CD4-positive, CD25-positive, alpha-beta regulatory T cell (primary cell): ENCODE results near the gene KIF1C. TPM values are rescaled to one million over a fixed set of nuclear protein-coding genes. Genes with fewer than 3 reads are reported as not detected.

Experiments
- ATAC-seq, 2 donors: fragments of 150-1000 bp; cut with Tn5 transposase; one replicate each; pipeline ENCODE4 v1.10.0; 2021; ENCODE audit warnings: low read depth in 2 of 2, moderate number of reproducible peaks in 2 of 2, moderate library complexity in 1 of 2
- DNase-seq, 3 donors: peaks; one replicate each; pipeline versions ENCODE4 v3.0.0 to v3.0.0-alpha.2; 2012 to 2022; ENCODE audit warnings: mixed read lengths in 1 of 3
- H3K27ac ChIP-seq: one replicate; pipeline ENCODE4 v1.7.0; 2013; ENCODE audit warnings: mild to moderate bottlenecking, low read length; ENCODE audit not compliant: insufficient read depth, poor library complexity, severe bottlenecking
- H3K27me3 ChIP-seq: one replicate; pipeline ENCODE4 v1.7.0; 2013; ENCODE audit warnings: low read length; ENCODE audit not compliant: control insufficient read depth, insufficient read depth
- H3K36me3 ChIP-seq: one replicate; pipeline ENCODE4 v1.7.0; 2013; ENCODE audit warnings: mild to moderate bottlenecking, low read length, moderate library complexity; ENCODE audit not compliant: control insufficient read depth, insufficient read depth
- H3K4me1 ChIP-seq: 2 replicates; pipeline ENCODE4 v1.7.0; 2013; ENCODE audit warnings: mild to moderate bottlenecking, low read length; ENCODE audit not compliant: insufficient read depth, control insufficient read depth, poor library complexity, severe bottlenecking
- H3K4me3 ChIP-seq: one replicate; pipeline ENCODE4 v1.7.0; 2013; ENCODE audit warnings: low read depth, mild to moderate bottlenecking, low read length, moderate library complexity
- H3K9me3 ChIP-seq, 2 experiments: 1 replicate in 1 of 2; 2 replicates in 1 of 2; pipeline ENCODE4 v1.7.0; 2013; ENCODE audit warnings: low read length in 2 of 2, mild to moderate bottlenecking in 1 of 2, moderate library complexity in 1 of 2; ENCODE audit not compliant: control insufficient read depth in 2 of 2
- H3K27ac Mint-ChIP-seq, 3 donors: one replicate each; pipeline ENCODE4 v1.8.0; 2020 to 2022; ENCODE audit warnings: mild to moderate bottlenecking in 3 of 3, mixed read lengths in 3 of 3, moderate library complexity in 2 of 3
- H3K27me3 Mint-ChIP-seq: one replicate; pipeline ENCODE4 v1.8.0; 2022; ENCODE audit warnings: mild to moderate bottlenecking, mixed read lengths
- H3K36me3 Mint-ChIP-seq: one replicate; pipeline ENCODE4 v1.8.0; 2020; ENCODE audit warnings: mixed read lengths
- H3K4me1 Mint-ChIP-seq, 4 donors: one replicate each; pipeline ENCODE4 v1.8.0; 2020 to 2022; ENCODE audit warnings: mixed read lengths in 4 of 4, mild to moderate bottlenecking in 1 of 4
- H3K4me3 Mint-ChIP-seq, 4 donors: one replicate each; pipeline ENCODE4 v1.8.0; 2020 to 2022; ENCODE audit warnings: mild to moderate bottlenecking in 4 of 4, mixed read lengths in 4 of 4, moderate library complexity in 3 of 4
- H3K9me3 Mint-ChIP-seq, 7 donors: one replicate each; pipeline ENCODE4 v1.8.0; 2020 to 2022; ENCODE audit warnings: mixed read lengths in 7 of 7, mild to moderate bottlenecking in 3 of 7, moderate library complexity in 2 of 7
- polyA plus RNA-seq, 4 donors: library from polyadenylated mRNA; unstranded; fragments of 300-500 nt; fragmentation: Illumina TruSeq; gene quantifications; one replicate each; pipeline ENCODE4 v1.2.3, GENCODE V29; 2021
- total RNA-seq: library from RNA; stranded (reverse); gene quantifications from one replicate; pipeline ENCODE4 v1.2.3, GENCODE V29; 2022

The KIF1C gene
- total and polyA plus RNA-seq, 5 donors from 2014 or later, result 2.6 to 22.9 (median 4.2) TPM

GRCh38 chr17:4951486-4951885 lies 46.3 kb upstream of the KIF1C start:
- no peak overlapping the region for H3K27ac ChIP-seq
- peaks cover 0 to 1% (median 0%) of the 10 kb centered on the region in 7 donors for H3K9me3 Mint-ChIP-seq
- no peak for ATAC-seq
- peaks cover 6% of the 10 kb centered on the region for H3K36me3 Mint-ChIP-seq
- peak overlapping the region; percentile 47 to 94 (median 86) for H3K4me3 Mint-ChIP-seq
- H3K4me1 ChIP-seq, result peaks cover 25% of the 10 kb centered on the region
- peaks cover 0 to 28% (median 12%) of the 10 kb centered on the region in 4 donors for H3K4me1 Mint-ChIP-seq
- H3K27me3 ChIP-seq, result no peaks in the 10 kb centered on the region
- peaks cover 4% of the 10 kb centered on the region for H3K27me3 Mint-ChIP-seq
- peak overlapping the region in 1 of 3 donors; percentile 66 for H3K27ac Mint-ChIP-seq
- no peak for DNase-seq
- no peak overlapping the region for H3K4me3 ChIP-seq
- peaks cover 6% of the 10 kb centered on the region for H3K36me3 ChIP-seq
- no peaks in the 10 kb centered on the region for H3K9me3 ChIP-seq

GRCh38 chr17:4953451-4953961 lies 44.2 kb upstream of the KIF1C start:
- no peak overlapping the region for H3K27ac ChIP-seq
- H3K4me3 Mint-ChIP-seq, result peak overlapping the region in 1 of 4 donors; percentile 63
- no peaks in the 10 kb centered on the region for H3K36me3 Mint-ChIP-seq

GRCh38 chr17:4955091-4955490 lies 42.7 kb upstream of the KIF1C start:
- Histone ChIP-seq H3K4me3 (no peak overlapping the region), H3K27me3 (no peaks in the 10 kb centered on the region), H3K4me1 (peaks cover 7% of the 10 kb centered on the region), H3K27ac (no peak overlapping the region), H3K9me3 (no peaks in the 10 kb centered on the region), H3K36me3 (peaks cover 13% of the 10 kb centered on the region)
- H3K36me3 Mint-ChIP-seq, result peaks cover 12% of the 10 kb centered on the region
- no peak overlapping the region for H3K27ac Mint-ChIP-seq
- no peaks in the 10 kb centered on the region for H3K27me3 Mint-ChIP-seq
- H3K4me1 Mint-ChIP-seq, result peaks cover 0 to 26% (median 10%) of the 10 kb centered on the region in 4 donors
- ATAC-seq, result no peak
- DNase-seq, result no peak
- no peak overlapping the region for H3K4me3 Mint-ChIP-seq
- H3K9me3 Mint-ChIP-seq, result no peaks in the 10 kb centered on the region

More at GRCh38 chr17:4953451-4953961, 44.2 kb upstream of the KIF1C start:
- H3K36me3 ChIP-seq, result no peaks in the 10 kb centered on the region
- no peak overlapping the region for H3K4me3 ChIP-seq
- no peaks in the 10 kb centered on the region for H3K27me3 ChIP-seq
- H3K4me1 ChIP-seq, result peaks cover 17% of the 10 kb centered on the region
- no peak for ATAC-seq
- H3K4me1 Mint-ChIP-seq, result peaks cover 0 to 26% (median 11%) of the 10 kb centered on the region in 4 donors
- H3K27ac Mint-ChIP-seq, result no peak overlapping the region
- H3K27me3 Mint-ChIP-seq, result peaks cover 3% of the 10 kb centered on the region
- DNase-seq, result no peak
- no peaks in the 10 kb centered on the region for H3K9me3 ChIP-seq
- no peaks in the 10 kb centered on the region for H3K9me3 Mint-ChIP-seq

- Mint-ChIP-seq H3K36me3 (peaks cover 12% of the 10 kb centered on the region), H3K4me3 (peak overlapping the region in 1 of 4 donors; percentile 51), H3K9me3 (no peaks in the 10 kb centered on the region), H3K27ac (peak overlapping the region in 1 of 3 donors; percentile 91), H3K4me1 (peaks cover 0 to 17% (median 7%) of the 10 kb centered on the region in 4 donors), H3K27me3 (no peaks in the 10 kb centered on the region)
- Histone ChIP-seq H3K4me3 (no peak overlapping the region), H3K4me1 (no peaks in the 10 kb centered on the region), H3K9me3 (no peaks in the 10 kb centered on the region), H3K36me3 (peaks cover 19% of the 10 kb centered on the region), H3K27me3 (no peaks in the 10 kb centered on the region), H3K27ac (no peak overlapping the region)
- ATAC-seq (no peak), DNase-seq (peak in 2 of 3 donors; percentile 30 to 58)
Observed at GRCh38 chr17:4956493-4957061, 41.2 kb upstream of the KIF1C start.

GRCh38 chr17:4958102-4958501 lies 39.6 kb upstream of the KIF1C start:
- no peak overlapping the region for H3K4me3 ChIP-seq
- Mint-ChIP-seq H3K27me3 (no peaks in the 10 kb centered on the region), H3K4me1 (peaks cover 0 to 14% (median 8%) of the 10 kb centered on the region in 4 donors), H3K9me3 (no peaks in the 10 kb centered on the region), H3K36me3 (peaks cover 12% of the 10 kb centered on the region), H3K4me3 (no peak overlapping the region), H3K27ac (no peak overlapping the region)
- DNase-seq (no peak), ATAC-seq (no peak)
- no peaks in the 10 kb centered on the region for H3K27me3 ChIP-seq
- peaks cover 19% of the 10 kb centered on the region for H3K36me3 ChIP-seq
- H3K27ac ChIP-seq, result no peak overlapping the region
- no peaks in the 10 kb centered on the region for H3K4me1 ChIP-seq
- H3K9me3 ChIP-seq, result no peaks in the 10 kb centered on the region

- H3K4me3 ChIP-seq, result no peak overlapping the region
- Mint-ChIP-seq H3K36me3 (peaks cover 12% of the 10 kb centered on the region), H3K4me1 (peaks cover 0 to 14% (median 8%) of the 10 kb centered on the region in 4 donors), H3K9me3 (no peaks in the 10 kb centered on the region), H3K27ac (no peak overlapping the region), H3K4me3 (no peak overlapping the region), H3K27me3 (no peaks in the 10 kb centered on the region)
- H3K27me3 ChIP-seq, result no peaks in the 10 kb centered on the region
- H3K27ac ChIP-seq, result no peak overlapping the region
- no peaks in the 10 kb centered on the region for H3K9me3 ChIP-seq
- H3K4me1 ChIP-seq, result no peaks in the 10 kb centered on the region
- peaks cover 19% of the 10 kb centered on the region for H3K36me3 ChIP-seq
- DNase-seq, result no peak
- ATAC-seq, result no peak
Observed at GRCh38 chr17:4959261-4959965, 38.3 kb upstream of the KIF1C start.

GRCh38 chr17:4960279-4960922 lies 37.3 kb upstream of the KIF1C start:
- Histone ChIP-seq H3K4me1 (no peaks in the 10 kb centered on the region), H3K4me3 (no peak overlapping the region), H3K9me3 (no peaks in the 10 kb centered on the region), H3K27me3 (no peaks in the 10 kb centered on the region), H3K27ac (no peak overlapping the region), H3K36me3 (peaks cover 19% of the 10 kb centered on the region)
- Mint-ChIP-seq H3K9me3 (no peaks in the 10 kb centered on the region), H3K36me3 (peaks cover 16% of the 10 kb centered on the region), H3K4me1 (peaks cover 3 to 18% (median 10%) of the 10 kb centered on the region in 4 donors), H3K27me3 (no peaks in the 10 kb centered on the region), H3K4me3 (no peak overlapping the region), H3K27ac (peak overlapping the region in 1 of 3 donors; percentile 15)
- no peak for ATAC-seq
- DNase-seq, result no peak
